ENCODE measurements around the gene MSLN.
"Not testable (repeated sequence)": the region's sequence is repeated elsewhere in the genome, so short reads cannot be mapped to it uniquely, and the experiment has no call there.

MSLN gene

GRCh38 chr16:733382-734207, 26.9 kb upstream of the MSLN start:
- in situ Hi-C loops (cut with HindIII; ENCODE audit: low sequenced_read_pairs), result no loop called here

GRCh38 chr16:734208-734980, 26.1 kb upstream of the MSLN start:
- in situ Hi-C loops (cut with HindIII; ENCODE audit: low sequenced_read_pairs), result no loop called here

- in situ Hi-C loops (cut with HindIII; ENCODE audit: low sequenced_read_pairs), result no loop called here
Observed at GRCh38 chr16:734981-735881, 25.3 kb upstream of the MSLN start.

- in situ Hi-C loops (cut with HindIII; ENCODE audit: low sequenced_read_pairs), result no loop called here
Observed at GRCh38 chr16:735982-736453, 24.5 kb upstream of the MSLN start.

- in situ Hi-C loops (cut with HindIII; ENCODE audit: low sequenced_read_pairs), result no loop called here
Observed at GRCh38 chr16:736936-737481, 23.5 kb upstream of the MSLN start.

GRCh38 chr16:739560-740458, 20.7 kb upstream of the MSLN start:
- in situ Hi-C loops (cut with HindIII; ENCODE audit: low sequenced_read_pairs), result no loop called here

- in situ Hi-C loops (cut with HindIII; ENCODE audit: low sequenced_read_pairs), result no loop called here
Observed at GRCh38 chr16:740459-740763, 20.1 kb upstream of the MSLN start.

- in situ Hi-C loops (cut with HindIII; ENCODE audit: low sequenced_read_pairs), result no loop called here
Observed at GRCh38 chr16:740764-741505, 19.6 kb upstream of the MSLN start, which contains the start of gene CIAO3. Gene CIAO3 (minus strand): TSS chr16:740997. CDS start chr16:740985, 12 bp downstream.

GRCh38 chr16:741986-742629, 18.4 kb upstream of the MSLN start:
- in situ Hi-C loops (cut with HindIII; ENCODE audit: low sequenced_read_pairs), result no loop called here

- in situ Hi-C loops (cut with HindIII; ENCODE audit: low sequenced_read_pairs), result not testable (repeated sequence)
Observed at GRCh38 chr16:742894-743293, 17.6 kb upstream of the MSLN start.

- in situ Hi-C loops (cut with HindIII; ENCODE audit: low sequenced_read_pairs), result no loop called here
Observed at GRCh38 chr16:743794-744500, 16.6 kb upstream of the MSLN start.

GRCh38 chr16:745739-746138, 14.8 kb upstream of the MSLN start:
- in situ Hi-C loops (cut with HindIII; ENCODE audit: low sequenced_read_pairs), result no loop called here

- in situ Hi-C loops (cut with HindIII; ENCODE audit: low sequenced_read_pairs), result no loop called here
Observed at GRCh38 chr16:746637-747036, 13.9 kb upstream of the MSLN start.

- in situ Hi-C loops (cut with HindIII; ENCODE audit: low sequenced_read_pairs), result no loop called here
Observed at GRCh38 chr16:747978-748746, 12.4 kb upstream of the MSLN start.

- in situ Hi-C loops (cut with HindIII; ENCODE audit: low sequenced_read_pairs), result no loop called here
Observed at GRCh38 chr16:749010-749409, 11.5 kb upstream of the MSLN start.

- in situ Hi-C loops (cut with HindIII; ENCODE audit: low sequenced_read_pairs), result no loop called here
Observed at GRCh38 chr16:750485-750884, 10.0 kb upstream of the MSLN start.

All from endothelial cell of hepatic sinusoid (primary cell).